ENCODE results near the gene PIK3R1.

The PIK3R1 gene

GRCh38 chr5:68251804-68252522, 36.4 kb downstream of the PIK3R1 start:
- no peak for DNase-seq (ENCODE audit: low read depth)

GRCh38 chr5:68252673-68253623, 37.4 kb downstream of the PIK3R1 start:
- DNase-seq (ENCODE audit: low read depth) = peak; percentile 19

- DNase-seq (ENCODE audit: low read depth) = no peak
Observed at GRCh38 chr5:68253624-68254585, 38.3 kb downstream of the PIK3R1 start.

GRCh38 chr5:68254810-68255209, 39.3 kb downstream of the PIK3R1 start:
- DNase-seq (ENCODE audit: low read depth) = no peak

DNA sequence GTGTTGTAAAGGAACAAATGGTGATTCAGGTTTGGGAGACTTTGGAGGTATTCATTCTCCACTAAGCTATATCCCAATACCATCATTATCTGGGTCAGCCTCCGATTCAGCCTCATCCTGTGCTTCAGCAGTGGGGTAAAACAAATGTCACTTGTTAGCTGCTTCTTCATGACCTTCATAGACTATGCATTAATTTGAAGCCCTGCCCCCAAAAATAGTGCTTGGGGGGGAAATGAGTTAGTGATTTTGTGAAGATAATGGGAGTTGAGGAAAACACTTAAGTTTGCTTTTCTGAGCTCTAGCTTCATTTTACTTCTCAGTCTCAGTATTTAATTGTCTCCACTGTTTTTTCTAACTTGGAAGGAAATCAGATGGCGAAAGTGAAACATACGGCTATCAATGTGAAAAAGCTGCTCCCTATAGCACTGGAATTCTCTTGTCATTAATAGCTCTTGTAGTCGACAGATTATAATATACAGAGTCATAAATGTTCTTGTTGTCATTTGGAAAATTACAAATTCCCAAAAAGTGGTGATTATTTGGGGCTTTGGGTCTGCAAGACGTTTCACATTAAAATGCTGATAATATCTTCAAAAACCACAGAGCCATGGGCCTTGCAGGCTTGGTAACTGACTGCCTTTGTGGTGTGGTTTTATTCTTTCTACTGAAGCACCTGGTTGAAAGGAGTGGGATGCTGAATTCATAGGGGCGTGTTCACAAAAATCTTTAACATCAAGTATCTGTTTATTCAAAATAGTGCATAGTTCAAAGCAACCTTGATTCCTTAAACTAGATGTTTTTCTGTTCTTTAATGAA, 40.0 kb downstream of the PIK3R1 start:
- peak; percentile 14 for DNase-seq (ENCODE audit: low read depth)

DNA sequence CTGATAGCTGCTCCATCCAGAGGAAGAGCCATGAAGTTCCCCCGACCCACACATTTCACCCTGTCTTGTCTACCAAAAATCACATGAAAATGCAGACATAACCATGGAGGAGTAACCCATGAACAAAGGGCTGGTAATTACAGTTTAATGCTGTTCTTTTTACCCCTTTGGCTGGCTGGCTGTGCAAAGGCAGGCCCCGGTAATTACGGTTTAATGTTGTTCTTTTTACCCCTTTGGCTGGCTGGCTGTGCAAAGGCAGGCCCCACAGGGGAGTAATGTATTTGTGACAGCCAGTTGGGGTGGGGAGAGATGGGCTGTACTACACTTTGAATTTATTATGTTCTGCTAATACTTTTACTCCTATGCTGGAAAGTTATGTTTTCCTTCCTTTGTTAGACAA, 41.7 kb downstream of the PIK3R1 start:
- no peak for DNase-seq (ENCODE audit: low read depth)

- no peak for DNase-seq (ENCODE audit: low read depth)
Observed at GRCh38 chr5:68258531-68258930, 43.0 kb downstream of the PIK3R1 start.

GRCh38 chr5:68259700-68260099, 44.1 kb downstream of the PIK3R1 start:
- no peak for DNase-seq (ENCODE audit: low read depth)

GRCh38 chr5:68260467-68260866, 44.9 kb downstream of the PIK3R1 start:
- DNase-seq (ENCODE audit: low read depth) = no peak

- DNase-seq (ENCODE audit: low read depth) = no peak
Observed at GRCh38 chr5:68261169-68261568, 45.6 kb downstream of the PIK3R1 start.

GRCh38 chr5:68261569-68262065, 46.1 kb downstream of the PIK3R1 start:
- DNase-seq (ENCODE audit: low read depth) = no peak

DNA sequence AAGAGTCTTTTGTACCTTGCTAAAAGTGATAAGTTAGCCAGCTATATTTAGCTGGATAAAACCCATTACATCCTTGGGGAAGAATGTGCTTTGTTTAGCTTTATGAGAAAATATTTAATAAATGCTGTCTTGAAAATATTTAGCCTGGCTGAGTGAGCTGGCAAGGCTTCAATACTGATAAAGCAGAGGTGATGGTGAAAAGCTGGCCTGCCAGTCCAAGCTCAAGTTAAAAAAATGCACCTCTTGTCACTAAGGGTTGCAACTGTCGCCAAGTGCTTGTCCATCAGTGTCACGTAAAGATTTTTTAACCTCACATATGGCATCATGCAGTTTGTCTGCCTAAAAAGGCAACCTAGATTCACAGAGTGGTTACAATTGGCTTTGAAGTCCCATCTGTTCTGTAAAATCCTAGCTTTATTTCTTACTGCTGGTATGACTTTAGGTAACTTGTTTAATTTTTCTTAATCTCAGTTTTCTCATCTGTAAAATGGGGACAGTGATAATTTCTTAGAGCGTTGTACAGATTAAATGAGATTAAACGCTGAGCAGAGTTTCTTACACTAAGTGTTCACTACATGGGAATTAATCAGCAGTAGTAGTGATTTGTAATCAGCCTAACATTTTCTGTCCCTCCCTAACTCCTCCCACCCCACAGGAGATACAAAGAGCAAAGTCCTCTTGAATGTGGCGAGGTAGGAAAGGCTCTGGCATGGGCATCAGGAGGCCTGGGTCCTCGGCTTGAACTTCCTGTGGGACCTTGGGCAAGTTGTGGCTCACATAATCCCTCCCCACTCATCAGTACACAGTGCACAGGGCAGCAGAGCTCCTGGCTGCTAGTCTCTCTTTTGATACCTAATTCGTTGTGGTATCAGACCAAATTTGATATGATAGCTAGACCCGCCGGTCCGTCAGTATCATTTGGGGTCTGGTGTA, 48.7 kb downstream of the PIK3R1 start:
- DNase-seq (ENCODE audit: low read depth) = no peak

GRCh38 chr5:68265347-68265746, 49.8 kb downstream of the PIK3R1 start:
- no peak for DNase-seq (ENCODE audit: low read depth)

GRCh38 chr5:68265822-68266395, 50.4 kb downstream of the PIK3R1 start:
- no peak for DNase-seq (ENCODE audit: low read depth)

- no peak for DNase-seq (ENCODE audit: low read depth)
Observed at GRCh38 chr5:68266457-68266856, 50.9 kb downstream of the PIK3R1 start.

- no peak for DNase-seq (ENCODE audit: low read depth)
Observed at GRCh38 chr5:68267066-68267465, 51.5 kb downstream of the PIK3R1 start.

- DNase-seq (ENCODE audit: low read depth) = no peak
Observed at GRCh38 chr5:68268101-68268851, 52.7 kb downstream of the PIK3R1 start.

- no peak for DNase-seq (ENCODE audit: low read depth)
Observed at GRCh38 chr5:68268852-68269130, 53.2 kb downstream of the PIK3R1 start.

DNA sequence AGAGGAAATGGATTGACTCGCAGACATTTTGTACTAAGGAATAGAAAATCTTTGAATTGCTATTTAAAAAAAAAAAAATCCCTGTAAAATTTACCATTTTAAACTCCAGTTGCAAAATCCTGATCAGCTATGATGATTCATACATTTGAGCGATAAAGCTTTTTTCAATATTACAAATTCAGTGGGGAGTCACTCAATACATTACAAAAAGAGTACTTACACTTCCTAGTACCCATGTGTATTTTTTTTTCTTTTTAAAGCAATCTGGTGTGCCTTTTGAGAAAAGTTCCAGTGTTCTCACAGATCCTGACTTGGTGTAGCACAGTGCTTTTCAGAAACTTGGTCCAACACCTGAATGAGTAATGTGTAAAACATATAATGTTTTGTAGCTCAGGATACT, 54.3 kb downstream of the PIK3R1 start:
- DNase-seq (ENCODE audit: low read depth) = no peak

Measured in T follicular helper cell (primary cell).